SK-N-SH treated with all-trans-retinoic acid at 6 μM for 48 hours (cell line): ENCODE results near the gene TMEM130.

Experiments
- ESRRG ChIP-seq: fragments of 250-450 bp; sonication (Bioruptor Pico); IDR thresholded peaks from 2 replicates; pipeline ENCODE4 v1.6.1; 2021; ENCODE audit warnings: mild to moderate bottlenecking
- ISL1 ChIP-seq: fragments of 250-450 bp; sonication (Bioruptor Pico); IDR thresholded peaks from 2 replicates; pipeline ENCODE4 v2.1.2; 2022; ENCODE audit warnings: mild to moderate bottlenecking, moderate library complexity
- OSR1 ChIP-seq: fragments of 250-450 bp; sonication (Bioruptor Pico); IDR thresholded peaks from 2 replicates; pipeline ENCODE4 v1.8.0; 2022; ENCODE audit warnings: moderate library complexity, mild to moderate bottlenecking, inconsistent platforms
- PPARA ChIP-seq: fragments of 250-450 bp; sonication (Bioruptor Pico); IDR thresholded peaks from 2 replicates; pipeline ENCODE4 v1.5.0; 2020; ENCODE audit warnings: mild to moderate bottlenecking, borderline replicate concordance
- RARB ChIP-seq: fragments of 250-450 bp; sonication (Bioruptor Pico); IDR thresholded peaks from 2 replicates; pipeline ENCODE4 v1.8.0; 2021; ENCODE audit warnings: mild to moderate bottlenecking, moderate library complexity
- SNAI2 ChIP-seq: fragments of 250-450 bp; sonication (Bioruptor Pico); IDR thresholded peaks from 2 replicates; pipeline ENCODE4 v1.5.0; 2020; ENCODE audit warnings: mild to moderate bottlenecking, moderate library complexity
- ZC3H10 ChIP-seq: fragments of 250-450 bp; sonication (Bioruptor Pico); IDR thresholded peaks from 2 replicates; pipeline ENCODE4 v1.5.1; 2021; ENCODE audit warnings: mild to moderate bottlenecking, moderate library complexity
- ZFP3 ChIP-seq: fragments of 250-450 bp; sonication (Bioruptor Pico); IDR thresholded peaks from 2 replicates; pipeline ENCODE4 v1.5.0; 2020; ENCODE audit warnings: mild to moderate bottlenecking, moderate library complexity
- ZFP30 ChIP-seq: fragments of 450-650 bp; formaldehyde crosslinking; IDR thresholded peaks from 2 replicates; pipeline ENCODE4 v1.5.0; 2022; ENCODE audit warnings: mild to moderate bottlenecking, moderate library complexity
- ZNF70 ChIP-seq: fragments of 450-650 bp; formaldehyde crosslinking; IDR thresholded peaks from 2 replicates; pipeline ENCODE4 v1.5.0; 2020; ENCODE audit warnings: mild to moderate bottlenecking, moderate library complexity
- TF ChIP-seq, protein P1 (sequence below): fragments of 250-450 bp; sonication (Bioruptor Pico); IDR thresholded peaks from 2 replicates; pipeline ENCODE4 v1.8.0; 2020; ENCODE audit warnings: mild to moderate bottlenecking, moderate library complexity, borderline replicate concordance
- TF ChIP-seq, protein P2 (sequence below): fragments of 250-450 bp; sonication (Bioruptor Pico); IDR thresholded peaks from 2 replicates; pipeline ENCODE4 v1.5.1; 2020; ENCODE audit warnings: low read depth, mild to moderate bottlenecking, moderate library complexity
- TF ChIP-seq, protein P3 (sequence below): fragments of 250-450 bp; sonication (Bioruptor Pico); IDR thresholded peaks from 2 replicates; pipeline ENCODE4 v1.5.0; 2020; ENCODE audit warnings: mild to moderate bottlenecking, moderate library complexity

DNA sequence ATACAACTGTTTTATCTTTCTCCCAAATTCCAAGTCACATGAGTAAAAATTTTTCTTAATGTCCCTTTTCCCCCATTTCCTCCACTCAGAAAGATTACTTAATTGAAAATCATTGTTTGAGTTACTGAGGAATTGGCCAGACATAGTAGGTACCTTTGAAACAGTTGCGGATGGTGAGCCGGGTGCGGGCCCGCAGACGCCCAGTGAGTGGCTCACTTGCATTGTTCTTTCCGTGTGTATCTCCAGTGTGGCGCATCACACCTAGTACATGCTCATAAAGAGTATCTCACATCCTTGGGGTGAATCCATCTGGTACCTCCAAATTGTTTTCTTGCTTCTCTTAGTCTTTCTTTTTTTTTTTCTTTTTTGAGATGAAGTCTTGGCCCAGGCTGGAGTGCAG is 22.8 kb upstream of the TMEM130 start:
- TF ChIP-seq, protein P1, sequence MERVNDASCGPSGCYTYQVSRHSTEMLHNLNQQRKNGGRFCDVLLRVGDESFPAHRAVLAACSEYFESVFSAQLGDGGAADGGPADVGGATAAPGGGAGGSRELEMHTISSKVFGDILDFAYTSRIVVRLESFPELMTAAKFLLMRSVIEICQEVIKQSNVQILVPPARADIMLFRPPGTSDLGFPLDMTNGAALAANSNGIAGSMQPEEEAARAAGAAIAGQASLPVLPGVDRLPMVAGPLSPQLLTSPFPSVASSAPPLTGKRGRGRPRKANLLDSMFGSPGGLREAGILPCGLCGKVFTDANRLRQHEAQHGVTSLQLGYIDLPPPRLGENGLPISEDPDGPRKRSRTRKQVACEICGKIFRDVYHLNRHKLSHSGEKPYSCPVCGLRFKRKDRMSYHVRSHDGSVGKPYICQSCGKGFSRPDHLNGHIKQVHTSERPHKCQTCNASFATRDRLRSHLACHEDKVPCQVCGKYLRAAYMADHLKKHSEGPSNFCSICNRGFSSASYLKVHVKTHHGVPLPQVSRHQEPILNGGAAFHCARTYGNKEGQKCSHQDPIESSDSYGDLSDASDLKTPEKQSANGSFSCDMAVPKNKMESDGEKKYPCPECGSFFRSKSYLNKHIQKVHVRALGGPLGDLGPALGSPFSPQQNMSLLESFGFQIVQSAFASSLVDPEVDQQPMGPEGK (CRISPR knock-in tag), result no peak
- no peak for TF ChIP-seq ZNF70 (CRISPR knock-in tag)
- TF ChIP-seq ISL1 (CRISPR knock-in tag), result no peak
- no peak for TF ChIP-seq ZFP30 (CRISPR knock-in tag)
- no peak for TF ChIP-seq SNAI2 (CRISPR knock-in tag)
- TF ChIP-seq, protein P2, sequence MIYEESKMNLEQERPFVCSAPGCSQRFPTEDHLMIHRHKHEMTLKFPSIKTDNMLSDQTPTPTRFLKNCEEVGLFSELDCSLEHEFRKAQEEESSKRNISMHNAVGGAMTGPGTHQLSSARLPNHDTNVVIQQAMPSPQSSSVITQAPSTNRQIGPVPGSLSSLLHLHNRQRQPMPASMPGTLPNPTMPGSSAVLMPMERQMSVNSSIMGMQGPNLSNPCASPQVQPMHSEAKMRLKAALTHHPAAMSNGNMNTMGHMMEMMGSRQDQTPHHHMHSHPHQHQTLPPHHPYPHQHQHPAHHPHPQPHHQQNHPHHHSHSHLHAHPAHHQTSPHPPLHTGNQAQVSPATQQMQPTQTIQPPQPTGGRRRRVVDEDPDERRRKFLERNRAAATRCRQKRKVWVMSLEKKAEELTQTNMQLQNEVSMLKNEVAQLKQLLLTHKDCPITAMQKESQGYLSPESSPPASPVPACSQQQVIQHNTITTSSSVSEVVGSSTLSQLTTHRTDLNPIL (CRISPR knock-in tag), result no peak
- TF ChIP-seq ZC3H10 (CRISPR knock-in tag), result no peak
- no peak for TF ChIP-seq ESRRG
- TF ChIP-seq, protein P3, sequence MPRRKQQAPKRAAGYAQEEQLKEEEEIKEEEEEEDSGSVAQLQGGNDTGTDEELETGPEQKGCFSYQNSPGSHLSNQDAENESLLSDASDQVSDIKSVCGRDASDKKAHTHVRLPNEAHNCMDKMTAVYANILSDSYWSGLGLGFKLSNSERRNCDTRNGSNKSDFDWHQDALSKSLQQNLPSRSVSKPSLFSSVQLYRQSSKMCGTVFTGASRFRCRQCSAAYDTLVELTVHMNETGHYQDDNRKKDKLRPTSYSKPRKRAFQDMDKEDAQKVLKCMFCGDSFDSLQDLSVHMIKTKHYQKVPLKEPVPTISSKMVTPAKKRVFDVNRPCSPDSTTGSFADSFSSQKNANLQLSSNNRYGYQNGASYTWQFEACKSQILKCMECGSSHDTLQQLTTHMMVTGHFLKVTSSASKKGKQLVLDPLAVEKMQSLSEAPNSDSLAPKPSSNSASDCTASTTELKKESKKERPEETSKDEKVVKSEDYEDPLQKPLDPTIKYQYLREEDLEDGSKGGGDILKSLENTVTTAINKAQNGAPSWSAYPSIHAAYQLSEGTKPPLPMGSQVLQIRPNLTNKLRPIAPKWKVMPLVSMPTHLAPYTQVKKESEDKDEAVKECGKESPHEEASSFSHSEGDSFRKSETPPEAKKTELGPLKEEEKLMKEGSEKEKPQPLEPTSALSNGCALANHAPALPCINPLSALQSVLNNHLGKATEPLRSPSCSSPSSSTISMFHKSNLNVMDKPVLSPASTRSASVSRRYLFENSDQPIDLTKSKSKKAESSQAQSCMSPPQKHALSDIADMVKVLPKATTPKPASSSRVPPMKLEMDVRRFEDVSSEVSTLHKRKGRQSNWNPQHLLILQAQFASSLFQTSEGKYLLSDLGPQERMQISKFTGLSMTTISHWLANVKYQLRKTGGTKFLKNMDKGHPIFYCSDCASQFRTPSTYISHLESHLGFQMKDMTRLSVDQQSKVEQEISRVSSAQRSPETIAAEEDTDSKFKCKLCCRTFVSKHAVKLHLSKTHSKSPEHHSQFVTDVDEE (CRISPR knock-in tag), result no peak
- TF ChIP-seq RARB (CRISPR knock-in tag), result no peak
- TF ChIP-seq OSR1 (CRISPR knock-in tag), result no peak
- TF ChIP-seq ZFP3 (CRISPR knock-in tag), result no peak
- no peak for TF ChIP-seq PPARA (CRISPR knock-in tag)
